H9 (cell line): ENCODE data around the gene TMEM254. TPM values are rescaled to one million over a fixed set of nuclear protein-coding genes. Genes with fewer than 3 reads are reported as not detected.
"Not testable (repeated sequence)": the region's sequence is repeated elsewhere in the genome, so short reads cannot be mapped to it uniquely, and the experiment has no call there.

Experiments used
- DNase-seq: peaks from one replicate; pipeline ENCODE4 v3.0.0-alpha.2; 2017
- H2AFZ ChIP-seq: one replicate; pipeline ENCODE4 v1.6.1; 2013; ENCODE audit warnings: mild to moderate bottlenecking, low read length, control low read depth, moderate library complexity
- H2AK5ac ChIP-seq: 2 replicates; pipeline ENCODE4 v1.6.1; 2013; ENCODE audit warnings: low read length, control low read depth, mixed read lengths; ENCODE audit not compliant: insufficient read length
- H2BK120ac ChIP-seq: one replicate; pipeline ENCODE4 v1.6.1; 2013; ENCODE audit warnings: low read depth, mild to moderate bottlenecking, low read length, control low read depth, inconsistent platforms; ENCODE audit not compliant: poor library complexity, severe bottlenecking
- H2BK12ac ChIP-seq: 2 replicates; pipeline ENCODE4 v1.6.1; 2013; ENCODE audit warnings: low read length, control low read depth, mixed read lengths, low read depth; ENCODE audit not compliant: insufficient read length
- H2BK15ac ChIP-seq: 2 replicates; pipeline ENCODE4 v1.6.1; 2013; ENCODE audit warnings: low read depth, low read length, control low read depth
- H2BK20ac ChIP-seq: one replicate; pipeline ENCODE4 v1.6.1; 2013; ENCODE audit warnings: low read depth, mild to moderate bottlenecking, low read length, control low read depth, inconsistent platforms; ENCODE audit not compliant: poor library complexity, severe bottlenecking
- H2BK5ac ChIP-seq: 2 replicates; pipeline ENCODE4 v1.6.1; 2013; ENCODE audit warnings: low read length, control low read depth, mixed read lengths; ENCODE audit not compliant: insufficient read length
- H3K14ac ChIP-seq: 2 replicates; pipeline ENCODE4 v1.6.1; 2013; ENCODE audit warnings: low read length, control low read depth; ENCODE audit not compliant: insufficient read depth
- H3K18ac ChIP-seq: 2 replicates; pipeline ENCODE4 v1.6.1; 2013; ENCODE audit warnings: low read depth, mild to moderate bottlenecking, mixed read lengths, low read length, control low read depth; ENCODE audit not compliant: insufficient read length
- H3K23ac ChIP-seq: 2 replicates; pipeline ENCODE4 v1.6.1; 2013; ENCODE audit warnings: low read length, control low read depth, mixed read lengths, low read depth; ENCODE audit not compliant: insufficient read length
- H3K23me2 ChIP-seq: 2 replicates; pipeline ENCODE4 v1.6.1; 2013; ENCODE audit warnings: low read depth, mild to moderate bottlenecking, mixed read lengths, low read length, control low read depth; ENCODE audit not compliant: insufficient read length, poor library complexity, severe bottlenecking
- H3K27ac ChIP-seq: 2 replicates; pipeline ENCODE4 v1.5.1; 2013; ENCODE audit warnings: low read length, control low read depth, mixed read lengths, low read depth; ENCODE audit not compliant: insufficient read length
- H3K27me3 ChIP-seq: 2 replicates; pipeline ENCODE4 v1.6.1; 2013; ENCODE audit warnings: low read length, control low read depth, inconsistent platforms; ENCODE audit not compliant: insufficient read depth
- H3K4ac ChIP-seq: 2 replicates; pipeline ENCODE4 v1.6.1; 2013; ENCODE audit warnings: low read depth, mild to moderate bottlenecking, control low read depth, inconsistent platforms, low read length, moderate library complexity
- H3K4me1 ChIP-seq: 2 replicates; pipeline ENCODE4 v1.6.1; 2013; ENCODE audit warnings: low read length, control low read depth, inconsistent platforms; ENCODE audit not compliant: insufficient read depth
- H3K4me2 ChIP-seq: 2 replicates; pipeline ENCODE4 v1.6.1; 2013; ENCODE audit warnings: low read length, control low read depth, mixed read lengths; ENCODE audit not compliant: insufficient read length, insufficient read depth
- H3K56ac ChIP-seq: 2 replicates; pipeline ENCODE4 v1.6.1; 2013; ENCODE audit warnings: low read depth, mild to moderate bottlenecking, mixed read lengths, low read length, control low read depth; ENCODE audit not compliant: insufficient read length
- H3K79me1 ChIP-seq: 2 replicates; pipeline ENCODE4 v1.6.1; 2013; ENCODE audit warnings: low read depth, mild to moderate bottlenecking, moderate library complexity, low read length, control low read depth, inconsistent platforms; ENCODE audit not compliant: insufficient read depth, poor library complexity, severe bottlenecking
- H3K79me2 ChIP-seq: 2 replicates; pipeline ENCODE4 v1.6.1; 2013; ENCODE audit warnings: low read length, control low read depth, inconsistent platforms; ENCODE audit not compliant: insufficient read depth
- H3K9ac ChIP-seq: 2 replicates; pipeline ENCODE4 v1.6.1; 2013; ENCODE audit warnings: low read length, control low read depth, mixed read lengths; ENCODE audit not compliant: insufficient read length; ENCODE audit errors: extremely low read depth
- H3K9me3 ChIP-seq: one replicate; pipeline ENCODE4 v1.6.1; 2013; ENCODE audit warnings: low read depth, low read length, inconsistent platforms; ENCODE audit not compliant: control insufficient read depth
- H3T11ph ChIP-seq: one replicate; pipeline ENCODE4 v1.6.1; 2013; ENCODE audit warnings: mild to moderate bottlenecking, low read length, control low read depth, inconsistent platforms
- H4K20me1 ChIP-seq: one replicate; pipeline ENCODE4 v1.6.1; 2013; ENCODE audit not compliant: control insufficient read depth, insufficient read length, insufficient read depth
- H4K5ac ChIP-seq: 2 replicates; pipeline ENCODE4 v1.6.1; 2013; ENCODE audit warnings: low read depth, mild to moderate bottlenecking, mixed read lengths, low read length, control low read depth; ENCODE audit not compliant: insufficient read length
- H4K8ac ChIP-seq: replicated peaks from 2 replicates; pipeline ENCODE4 v1.6.1; 2013; ENCODE audit warnings: low read length, control low read depth, mixed read lengths, low read depth; ENCODE audit not compliant: insufficient read length
- H4K91ac ChIP-seq: 2 replicates; pipeline ENCODE4 v1.6.1; 2013; ENCODE audit warnings: low read depth, mild to moderate bottlenecking, moderate library complexity, mixed read lengths, low read length, control low read depth; ENCODE audit not compliant: insufficient read length
- H3K27ac Mint-ChIP-seq, 3 experiments: 2 replicates in 2 of 3; 3 replicates in 1 of 3; pipeline ENCODE4 v1.8.0; 2020 to 2021; ENCODE audit warnings: mixed read lengths in 3 of 3, mild to moderate bottlenecking in 1 of 3, moderate library complexity in 1 of 3
- H3K27me3 Mint-ChIP-seq: 2 replicates; pipeline ENCODE4 v1.8.0; 2021; ENCODE audit warnings: low read depth, mild to moderate bottlenecking, moderate library complexity, mixed read lengths
- H3K36me3 Mint-ChIP-seq, 3 experiments: 2 replicates in 2 of 3; 3 replicates in 1 of 3; pipeline ENCODE4 v1.8.0; 2020 to 2021; ENCODE audit warnings: low read depth in 3 of 3, mixed read lengths in 3 of 3; ENCODE audit not compliant: insufficient read depth in 1 of 3
- H3K4me1 Mint-ChIP-seq, 2 experiments: 2 replicates each; pipeline ENCODE4 v1.8.0; 2020; ENCODE audit warnings: mixed read lengths in 2 of 2
- H3K4me3 Mint-ChIP-seq, 2 experiments: 2 replicates in 1 of 2; 3 replicates in 1 of 2; pipeline ENCODE4 v1.8.0; 2020 to 2021; ENCODE audit warnings: mild to moderate bottlenecking in 2 of 2, mixed read lengths in 2 of 2, moderate library complexity in 1 of 2
- H3K9me3 Mint-ChIP-seq, 2 experiments: 2 replicates in 1 of 2; 3 replicates in 1 of 2; pipeline ENCODE4 v1.8.0; 2020; ENCODE audit warnings: mild to moderate bottlenecking in 2 of 2, mixed read lengths in 2 of 2, moderate library complexity in 1 of 2
- WGBS: extraction: QIAGEN DNeasy Blood & Tissue Kit; methylation state at CpG from one replicate; pipeline ENCODE4 v1.1.7; 2013; ENCODE audit warnings: missing lambda C conversion rate, low lambda C conversion rate, mixed read lengths; ENCODE audit not compliant: insufficient read length; ENCODE audit errors: extremely low coverage; 5-methylcytosine and 5-hydroxymethylcytosine counted together
- total RNA-seq: library from RNA; stranded (reverse); gene quantifications from 2 replicates; pipeline ENCODE4 v1.2.1, GENCODE V29; 2021

TMEM254 gene
- total RNA-seq, 1 experiment from 2014 or later = 20.3 TPM

DNA sequence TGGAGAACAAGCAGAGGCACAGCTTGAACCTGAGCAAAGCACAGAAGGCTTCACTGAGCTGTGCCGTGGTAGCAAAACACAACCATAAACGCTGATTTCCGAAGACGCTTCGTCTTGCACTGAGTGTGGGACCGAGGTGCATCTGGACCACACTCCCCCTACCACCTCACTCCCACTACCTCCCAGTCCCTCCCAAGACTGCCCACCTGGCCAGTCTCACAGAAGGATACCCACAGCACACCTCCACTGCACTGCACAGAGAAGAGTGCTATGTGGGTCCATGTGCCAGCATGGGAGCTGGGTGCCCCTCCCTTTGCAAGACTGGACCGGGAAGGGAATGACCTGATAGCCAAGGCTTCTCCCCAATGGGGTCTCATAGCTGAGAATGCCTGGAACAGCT, 40.2 kb upstream of the TMEM254 start:
- H3K27me3 ChIP-seq, H4K5ac ChIP-seq, H4K8ac ChIP-seq, H3T11ph ChIP-seq, H3K79me1 ChIP-seq, H4K20me1 ChIP-seq, H2BK15ac ChIP-seq, H2AFZ ChIP-seq, H2AK5ac ChIP-seq, H2BK20ac ChIP-seq, H2BK12ac ChIP-seq, H3K14ac ChIP-seq, H3K4me2 ChIP-seq, H3K9me3 Mint-ChIP-seq, H2BK5ac ChIP-seq, H3K4me3 Mint-ChIP-seq, H2BK120ac ChIP-seq, H3K27ac Mint-ChIP-seq, H3K27ac ChIP-seq, H4K91ac ChIP-seq, H3K56ac ChIP-seq, H3K18ac ChIP-seq, H3K79me2 ChIP-seq, H3K36me3 Mint-ChIP-seq, H3K4me1 Mint-ChIP-seq, H3K9ac ChIP-seq, H3K9me3 ChIP-seq, H3K27me3 Mint-ChIP-seq, H3K4me1 ChIP-seq, H3K23me2 ChIP-seq, H3K4ac ChIP-seq, DNase-seq, H3K23ac ChIP-seq: not testable (repeated sequence)
- no CpG with 5 or more reads among the region's 7 CpGs for WGBS
